Lower lobe of right lung (tissue), 2 donors: Measurements from ENCODE around the gene RASGEF1B. TPM values are rescaled to one million over a fixed set of nuclear protein-coding genes. Genes with fewer than 3 reads are reported as not detected.

Experiments used
- ATAC-seq, 2 donors: fragments of 200-7000 bp; cut with Tn5 transposase; one replicate each; pipeline ENCODE4 v1.9.1; 2020 to 2022; ENCODE audit warnings: mild to moderate bottlenecking in 2 of 2, moderate library complexity in 2 of 2
- DNase-seq: peaks from one replicate; pipeline ENCODE4 v3.0.0-alpha.2; 2020
- H3K27ac ChIP-seq: fragments of 200-600 bp; one replicate; pipeline ENCODE4 v1.8.0; 2022
- H3K27me3 ChIP-seq: fragments of 200-600 bp; one replicate; pipeline ENCODE4 v1.8.0; 2022; ENCODE audit warnings: low read depth
- H3K36me3 ChIP-seq: fragments of 200-600 bp; one replicate; pipeline ENCODE4 v1.8.0; 2022; ENCODE audit warnings: mild to moderate bottlenecking
- H3K4me1 ChIP-seq: fragments of 200-600 bp; one replicate; pipeline ENCODE4 v1.8.0; 2022
- H3K4me3 ChIP-seq: fragments of 200-600 bp; one replicate; pipeline ENCODE4 v1.8.0; 2022; ENCODE audit warnings: mild to moderate bottlenecking
- H3K9me3 ChIP-seq: fragments of 200-600 bp; one replicate; pipeline ENCODE4 v1.8.0; 2022
- CTCF ChIP-seq: fragments of 200-600 bp; IDR thresholded peaks from one replicate; pipeline ENCODE4 v1.8.0; 2022; ENCODE audit warnings: antibody characterized with exemption, mild to moderate bottlenecking
- intact Hi-C: fragments of 100-400 bp; cut with DNase I; formaldehyde crosslinking; loops from one replicate; pipeline ENCODE4 v1.11.0; 2022
- total RNA-seq: library from RNA; stranded (reverse); fragmentation: NEBNext Ultra II Directional; extraction: Animal tissue kit (Norgen Biotek cat#: 25700); gene quantifications from one replicate; pipeline ENCODE4 v1.2.1, GENCODE V29; 2021
- donor health status: DM: no; HTN: yes; CAD: no; lungs with severe emphysema.

Gene RASGEF1B
- total RNA-seq, 1 donor from 2014 or later = 63.0 TPM

GRCh38 chr4:81498046-81498445, 26.3 kb upstream of the RASGEF1B start:
- no peaks in the 10 kb centered on the region for H3K36me3 ChIP-seq
- peak; percentile 62 to 71 for ATAC-seq
- no peak for TF ChIP-seq CTCF
- no peak overlapping the region for H3K4me3 ChIP-seq
- H3K4me1 ChIP-seq = peaks cover 19% of the 10 kb centered on the region
- no peak overlapping the region for H3K27ac ChIP-seq
- intact Hi-C loops = no loop called here
- H3K9me3 ChIP-seq = no peaks in the 10 kb centered on the region
- no peaks in the 10 kb centered on the region for H3K27me3 ChIP-seq
- no peak for DNase-seq

- Histone ChIP-seq H3K9me3 (no peaks in the 10 kb centered on the region), H3K4me1 (peaks cover 37% of the 10 kb centered on the region), H3K36me3 (no peaks in the 10 kb centered on the region), H3K27me3 (no peaks in the 10 kb centered on the region), H3K4me3 (no peak overlapping the region), H3K27ac (no peak overlapping the region)
- ATAC-seq = no peak
- no peak for DNase-seq
- intact Hi-C loops = no loop called here
- TF ChIP-seq CTCF = no peak
These were observed 23.6 kb upstream of the RASGEF1B start for GRCh38 chr4:81495345-81495744.

- ATAC-seq (peak in 1 of 2 donors; percentile 61), DNase-seq (no peak)
- H3K9me3 ChIP-seq = no peaks in the 10 kb centered on the region
- H3K4me1 ChIP-seq = peaks cover 37% of the 10 kb centered on the region
- H3K27me3 ChIP-seq = no peaks in the 10 kb centered on the region
- peak overlapping the region; percentile 38 for H3K4me3 ChIP-seq
- no peak for TF ChIP-seq CTCF
- no peaks in the 10 kb centered on the region for H3K36me3 ChIP-seq
- H3K27ac ChIP-seq = peak overlapping the region; percentile 74
- intact Hi-C loops = no loop called here
These were observed 22.3 kb upstream of the RASGEF1B start for GRCh38 chr4:81494031-81494431.

GRCh38 chr4:81492606-81493230, 21.0 kb upstream of the RASGEF1B start:
- H3K27ac ChIP-seq = peak overlapping the region; percentile 74
- no peak for ATAC-seq

GRCh38 chr4:81491943-81492342, 20.2 kb upstream of the RASGEF1B start:
- intact Hi-C loops = no loop called here
- H3K27me3 ChIP-seq = no peaks in the 10 kb centered on the region
- no peak overlapping the region for H3K4me3 ChIP-seq
- peak; percentile 70 to 86 for ATAC-seq
- peaks cover 37% of the 10 kb centered on the region for H3K4me1 ChIP-seq
- H3K9me3 ChIP-seq = no peaks in the 10 kb centered on the region
- no peak for TF ChIP-seq CTCF
- H3K27ac ChIP-seq = peak overlapping the region; percentile 74
- DNase-seq = no peak
- no peaks in the 10 kb centered on the region for H3K36me3 ChIP-seq

More at GRCh38 chr4:81492606-81493230, 21.0 kb upstream of the RASGEF1B start:
- Histone ChIP-seq H3K36me3 (no peaks in the 10 kb centered on the region), H3K9me3 (no peaks in the 10 kb centered on the region), H3K4me3 (no peak overlapping the region), H3K4me1 (peaks cover 37% of the 10 kb centered on the region), H3K27me3 (no peaks in the 10 kb centered on the region)
- no peak for TF ChIP-seq CTCF
- intact Hi-C loops = no loop called here
- DNase-seq = no peak
